ENCODE data around the gene SIVA1. TPM values are rescaled to one million over a fixed set of nuclear protein-coding genes. Genes with fewer than 3 reads are reported as not detected.

The SIVA1 gene
- total RNA-seq, 1 experiment from 2014 or later = 85.8 TPM

GRCh38 chr14:104800015-104800770 lies 47.2 kb downstream of the SIVA1 start:
- peak overlapping the region; percentile 35; the same call in 1 of the 2 replicates for H3K4me3 ChIP-seq
- no peaks in the 10 kb centered on the region for H3K9me2 ChIP-seq (ENCODE audit: insufficient read depth)
- DNase-seq = peak in 1 of 2 experiments; percentile 66
- intact Hi-C loops (cut with micrococcal nuclease; ENCODE audit: unreplicated experiment) = no loop called here
- peaks cover 20% of the 10 kb centered on the region for H3K4me1 ChIP-seq (replicated peaks; ENCODE audit: insufficient read depth)
- no peak overlapping the region for H3K27ac ChIP-seq
- POLR2A ChIA-PET (ENCODE audit: unreplicated experiment) = interaction anchor here (0.9 kb wide), 1 partner anchor 26 kb away, joined by 5 read pairs; no protein-coding TSS in a partner anchor
- no peaks in the 10 kb centered on the region for H3K79me2 ChIP-seq (ENCODE audit: low read depth)
- peaks cover 4% of the 10 kb centered on the region for H4K20me1 ChIP-seq (ENCODE audit: insufficient read depth)
- CTCF ChIA-PET = no interaction called here
- BruUV-seq (replicated peaks) = no TSS peak
- no peaks in the 10 kb centered on the region for H3K36me3 ChIP-seq (ENCODE audit: low read depth)
- 0 out of 2 replicates have a peak overlapping the region, but pooled peaks have one; percentile 43 for H2AFZ ChIP-seq
- TF ChIP-seq EZH2 (IDR thresholded peaks at IDR 0.05; ENCODE audit: low read depth) = no peak
- TF ChIP-seq, protein P1, sequence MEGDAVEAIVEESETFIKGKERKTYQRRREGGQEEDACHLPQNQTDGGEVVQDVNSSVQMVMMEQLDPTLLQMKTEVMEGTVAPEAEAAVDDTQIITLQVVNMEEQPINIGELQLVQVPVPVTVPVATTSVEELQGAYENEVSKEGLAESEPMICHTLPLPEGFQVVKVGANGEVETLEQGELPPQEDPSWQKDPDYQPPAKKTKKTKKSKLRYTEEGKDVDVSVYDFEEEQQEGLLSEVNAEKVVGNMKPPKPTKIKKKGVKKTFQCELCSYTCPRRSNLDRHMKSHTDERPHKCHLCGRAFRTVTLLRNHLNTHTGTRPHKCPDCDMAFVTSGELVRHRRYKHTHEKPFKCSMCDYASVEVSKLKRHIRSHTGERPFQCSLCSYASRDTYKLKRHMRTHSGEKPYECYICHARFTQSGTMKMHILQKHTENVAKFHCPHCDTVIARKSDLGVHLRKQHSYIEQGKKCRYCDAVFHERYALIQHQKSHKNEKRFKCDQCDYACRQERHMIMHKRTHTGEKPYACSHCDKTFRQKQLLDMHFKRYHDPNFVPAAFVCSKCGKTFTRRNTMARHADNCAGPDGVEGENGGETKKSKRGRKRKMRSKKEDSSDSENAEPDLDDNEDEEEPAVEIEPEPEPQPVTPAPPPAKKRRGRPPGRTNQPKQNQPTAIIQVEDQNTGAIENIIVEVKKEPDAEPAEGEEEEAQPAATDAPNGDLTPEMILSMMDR (conservative IDR thresholded peaks at IDR 0.05) = no peak
- peaks cover 34% of the 10 kb centered on the region for H3F3A ChIP-seq (ENCODE audit: insufficient read depth, low read depth)
- no peaks in the 10 kb centered on the region for H3K27me3 ChIP-seq (ENCODE audit: insufficient read depth, low read depth)
- no peaks in the 10 kb centered on the region for H3K9me3 ChIP-seq (ENCODE audit: insufficient read depth, low read depth)
- H3K4me2 ChIP-seq = peak overlapping the region; percentile 64

- ChIA-PET CTCF (interaction anchor here (0.6 kb wide), 1 partner anchor 23 kb away, joined by 3 read pairs; no protein-coding TSS in a partner anchor), POLR2A (ENCODE audit: unreplicated experiment) (interaction anchor here (0.7 to 0.9 kb wide), 2 partner anchors 25 to 135 kb away, joined by 5 to 7 read pairs; no protein-coding TSS in a partner anchor)
- Histone ChIP-seq H2AFZ (peak within 1 kb of the TSS; percentile 73), H3F3A (ENCODE audit: insufficient read depth, low read depth) (peaks cover 40% of the 10 kb centered on the region), H3K36me3 (ENCODE audit: low read depth) (no peaks in the 10 kb centered on the region), H3K9me3 (ENCODE audit: insufficient read depth, low read depth) (no peaks in the 10 kb centered on the region), H4K20me1 (ENCODE audit: insufficient read depth) (peaks cover 4% of the 10 kb centered on the region), H3K4me2 (peak within 1 kb of the TSS; percentile 90), H3K79me2 (ENCODE audit: low read depth) (no peaks in the 10 kb centered on the region), H3K4me1 (replicated peaks; ENCODE audit: insufficient read depth) (peaks cover 18% of the 10 kb centered on the region), H3K27ac (no peak within 1 kb of the TSS), H3K4me3 (peak within 1 kb of the TSS; percentile 78), H3K27me3 (ENCODE audit: insufficient read depth, low read depth) (no peaks in the 10 kb centered on the region), H3K9me2 (ENCODE audit: insufficient read depth) (no peaks in the 10 kb centered on the region)
- no peak for TF ChIP-seq EZH2 (IDR thresholded peaks at IDR 0.05; ENCODE audit: low read depth)
- TF ChIP-seq, protein P1 (conservative IDR thresholded peaks at IDR 0.05) = no peak
- BruUV-seq (replicated peaks) = no TSS peak
- DNase-seq = peak; percentile 73 to 79
- intact Hi-C loops (cut with micrococcal nuclease; ENCODE audit: unreplicated experiment) = no loop called here
Observed at GRCh38 chr14:104800771-104801519, 48.0 kb downstream of the SIVA1 start, which contains the start of gene ZBTB42. Gene ZBTB42 (plus strand): TSS chr14:104801101. CDS start chr14:104801198, 97 bp downstream.
